HG03196 (cell line): ENCODE measurements around the gene RND1.
"Not testable (repeated sequence)": the region's sequence is repeated elsewhere in the genome, so short reads cannot be mapped to it uniquely, and the experiment has no call there.

ENCODE experiments used
- ATAC-seq: cut with Tn5 transposase; IDR thresholded peaks from one replicate; pipeline ENCODE4 v1.9.1; 2021; ENCODE audit not compliant: unreplicated experiment

RND1 gene

GRCh38 chr12:48868451-48868850 is 2.8 kb upstream of the RND1 start:
- no peak for ATAC-seq

GRCh38 chr12:48866052-48866711 is 512 bp upstream of the RND1 start:
- ATAC-seq = no peak

GRCh38 chr12:48863291-48863690 is 2.4 kb downstream of the RND1 start:
- no peak for ATAC-seq

GRCh38 chr12:48862760-48863159 is 2.9 kb downstream of the RND1 start:
- no peak for ATAC-seq

GRCh38 chr12:48861111-48861510 is 4.6 kb downstream of the RND1 start:
- ATAC-seq = no peak

- not testable (repeated sequence) for ATAC-seq
Measured at GRCh38 chr12:48860236-48860635, 5.4 kb downstream of the RND1 start.

GRCh38 chr12:48859607-48860006 is 6.1 kb downstream of the RND1 start:
- no peak for ATAC-seq

- no peak for ATAC-seq
Measured at GRCh38 chr12:48858043-48858442, 7.6 kb downstream of the RND1 start.

GRCh38 chr12:48857278-48857994 is 8.2 kb downstream of the RND1 start:
- no peak for ATAC-seq

- no peak for ATAC-seq
Measured at GRCh38 chr12:48856379-48856778, 9.3 kb downstream of the RND1 start.

- not testable (repeated sequence) for ATAC-seq
Measured at GRCh38 chr12:48854932-48855331, 10.7 kb downstream of the RND1 start.

- no peak for ATAC-seq
Measured at GRCh38 chr12:48854488-48854887, 11.2 kb downstream of the RND1 start.

GRCh38 chr12:48852734-48853688 is 12.7 kb downstream of the RND1 start:
- ATAC-seq = peak; percentile 5

- ATAC-seq = peak; percentile 95
Measured at GRCh38 chr12:48851883-48852733, 13.6 kb downstream of the RND1 start, which contains the start of gene DDX23. Gene DDX23 (minus strand): TSS chr12:48852163. CDS start chr12:48845782, 6,381 bp downstream.

GRCh38 chr12:48842021-48842420 is 23.6 kb downstream of the RND1 start:
- ATAC-seq = not testable (repeated sequence)

GRCh38 chr12:48838048-48838447 is 27.6 kb downstream of the RND1 start:
- ATAC-seq = no peak

GRCh38 chr12:48832321-48833060 is 33.2 kb downstream of the RND1 start:
- no peak for ATAC-seq

GRCh38 chr12:48831257-48831656 is 34.4 kb downstream of the RND1 start:
- ATAC-seq = no peak

- ATAC-seq = no peak
Measured at GRCh38 chr12:48828841-48829575, 36.7 kb downstream of the RND1 start.
